ENCODE measurements around the gene DIPK1A.

DIPK1A gene

GRCh38 chr1:92839442-92839841 lies 121.8 kb downstream of the DIPK1A start:
- Histone ChIP-seq H3K9me3 (ENCODE audit: control insufficient read depth, low read length) (no peaks in the 10 kb centered on the region), H3K27me3 (ENCODE audit: control insufficient read depth, insufficient read depth, low read length) (no peaks in the 10 kb centered on the region), H3K4me1 (ENCODE audit: control insufficient read depth, insufficient read depth, low read length) (peaks cover 12% of the 10 kb centered on the region), H3K36me3 (ENCODE audit: control insufficient read depth, insufficient read depth, low read length) (peaks cover 22% of the 10 kb centered on the region), H3K4me3 (ENCODE audit: low read length) (no peak overlapping the region), H3K9ac (ENCODE audit: low read length) (no peak overlapping the region)

DNA sequence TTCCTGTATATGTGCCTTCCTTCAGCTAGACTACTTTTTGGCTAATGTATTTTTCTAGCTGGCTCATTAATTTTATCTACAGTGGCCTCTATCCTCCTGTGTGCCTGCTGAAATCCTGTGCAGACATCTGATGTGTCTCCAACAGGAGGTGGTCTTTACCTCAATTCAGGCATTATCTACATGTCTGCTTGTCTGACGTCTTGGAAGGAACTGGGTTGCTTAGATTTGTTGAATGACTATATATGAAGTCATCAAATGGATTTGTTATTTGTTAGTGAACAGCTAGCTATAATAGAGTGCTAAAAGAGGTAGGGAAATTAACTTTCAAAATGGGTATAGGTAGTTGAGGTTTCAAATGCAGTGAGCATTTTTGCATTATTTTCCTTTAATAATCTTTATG lies 122.7 kb downstream of the DIPK1A start:
- H3K9ac ChIP-seq (ENCODE audit: low read length) = no peak overlapping the region
- H3K27me3 ChIP-seq (ENCODE audit: control insufficient read depth, insufficient read depth, low read length) = no peaks in the 10 kb centered on the region
- H3K4me1 ChIP-seq (ENCODE audit: control insufficient read depth, insufficient read depth, low read length) = peaks cover 21% of the 10 kb centered on the region
- H3K36me3 ChIP-seq (ENCODE audit: control insufficient read depth, insufficient read depth, low read length) = peaks cover 20% of the 10 kb centered on the region
- H3K9me3 ChIP-seq (ENCODE audit: control insufficient read depth, low read length) = no peaks in the 10 kb centered on the region
- no peak overlapping the region for H3K4me3 ChIP-seq (ENCODE audit: low read length)

DNA sequence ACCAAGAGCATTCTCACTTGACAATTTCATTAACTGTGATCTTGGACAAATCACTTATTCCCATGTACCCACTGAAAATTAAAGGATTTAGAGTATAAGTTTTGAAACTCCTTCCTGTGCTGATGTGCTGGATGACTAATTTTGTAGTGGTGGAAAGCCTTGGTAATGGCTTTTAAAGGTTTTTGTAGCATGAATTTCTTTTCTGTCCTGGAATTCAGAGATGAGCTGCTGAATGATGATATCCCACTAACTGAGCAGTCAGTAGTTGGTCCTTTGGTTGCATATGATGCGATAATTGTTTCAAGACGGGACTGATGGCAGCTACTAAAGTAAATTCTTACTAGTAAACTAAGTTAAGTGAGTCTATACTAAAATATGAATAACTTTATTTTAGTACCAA lies 124.2 kb downstream of the DIPK1A start:
- H3K4me3 ChIP-seq (ENCODE audit: low read length) = no peak overlapping the region
- peaks cover 24% of the 10 kb centered on the region for H3K4me1 ChIP-seq (ENCODE audit: control insufficient read depth, insufficient read depth, low read length)
- peaks cover 6% of the 10 kb centered on the region for H3K36me3 ChIP-seq (ENCODE audit: control insufficient read depth, insufficient read depth, low read length)
- no peak overlapping the region for H3K9ac ChIP-seq (ENCODE audit: low read length)
- H3K9me3 ChIP-seq (ENCODE audit: control insufficient read depth, low read length) = no peaks in the 10 kb centered on the region
- H3K27me3 ChIP-seq (ENCODE audit: control insufficient read depth, insufficient read depth, low read length) = no peaks in the 10 kb centered on the region

GRCh38 chr1:92834617-92835016 lies 126.6 kb downstream of the DIPK1A start:
- H3K36me3 ChIP-seq (ENCODE audit: control insufficient read depth, insufficient read depth, low read length) = peaks cover 6% of the 10 kb centered on the region

GRCh38 chr1:92833840-92834239 lies 127.4 kb downstream of the DIPK1A start:
- no peaks in the 10 kb centered on the region for H3K9me3 ChIP-seq (ENCODE audit: control insufficient read depth, low read length)
- peaks cover 24% of the 10 kb centered on the region for H3K4me1 ChIP-seq (ENCODE audit: control insufficient read depth, insufficient read depth, low read length)
- peak overlapping the region; percentile 99 for H3K9ac ChIP-seq (ENCODE audit: low read length)
- H3K36me3 ChIP-seq (ENCODE audit: control insufficient read depth, insufficient read depth, low read length) = peaks cover 6% of the 10 kb centered on the region
- H3K27me3 ChIP-seq (ENCODE audit: control insufficient read depth, insufficient read depth, low read length) = no peaks in the 10 kb centered on the region
- H3K4me3 ChIP-seq (ENCODE audit: low read length) = no peak overlapping the region

More at GRCh38 chr1:92834617-92835016, 126.6 kb downstream of the DIPK1A start:
- peaks cover 24% of the 10 kb centered on the region for H3K4me1 ChIP-seq (ENCODE audit: control insufficient read depth, insufficient read depth, low read length)
- H3K9me3 ChIP-seq (ENCODE audit: control insufficient read depth, low read length) = no peaks in the 10 kb centered on the region
- no peaks in the 10 kb centered on the region for H3K27me3 ChIP-seq (ENCODE audit: control insufficient read depth, insufficient read depth, low read length)
- H3K9ac ChIP-seq (ENCODE audit: low read length) = peak overlapping the region; percentile 99
- no peak overlapping the region for H3K4me3 ChIP-seq (ENCODE audit: low read length)

DNA sequence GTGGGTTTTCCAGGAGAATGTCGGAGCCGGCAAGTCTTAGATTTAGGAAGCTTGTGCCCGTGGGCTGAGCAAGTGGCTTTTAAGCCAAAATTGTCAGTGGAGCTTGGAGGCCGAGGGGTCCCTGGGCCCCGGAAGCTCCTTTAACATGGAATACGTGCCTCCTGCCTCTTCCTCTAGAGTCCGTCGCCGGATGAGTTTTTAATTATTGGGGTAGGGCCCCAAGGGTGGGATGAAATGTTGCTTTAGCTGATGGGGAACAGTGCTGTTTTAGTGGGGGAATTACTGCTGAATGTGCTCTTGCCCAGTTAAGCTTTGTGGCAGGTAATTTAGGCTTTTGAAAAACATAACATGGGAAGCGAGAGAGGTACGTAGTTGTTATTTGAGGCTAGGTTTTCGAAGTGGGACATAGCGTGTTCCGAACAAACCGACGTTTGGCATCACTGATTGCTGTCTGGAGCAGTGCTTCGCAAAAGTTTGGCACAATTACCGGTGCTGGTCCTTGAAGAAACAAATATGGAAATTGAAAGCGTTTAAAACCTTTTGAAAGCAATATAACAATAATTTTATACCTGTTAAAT lies 128.6 kb downstream of the DIPK1A start:
- Histone ChIP-seq H3K36me3 (ENCODE audit: control insufficient read depth, insufficient read depth, low read length) (peaks cover 6% of the 10 kb centered on the region), H3K27me3 (ENCODE audit: control insufficient read depth, insufficient read depth, low read length) (no peaks in the 10 kb centered on the region), H3K4me1 (ENCODE audit: control insufficient read depth, insufficient read depth, low read length) (peaks cover 24% of the 10 kb centered on the region), H3K4me3 (ENCODE audit: low read length) (peak overlapping the region; percentile 93), H3K9me3 (ENCODE audit: control insufficient read depth, low read length) (no peaks in the 10 kb centered on the region), H3K9ac (ENCODE audit: low read length) (peak overlapping the region; percentile 99)

- Histone ChIP-seq H3K27me3 (ENCODE audit: control insufficient read depth, insufficient read depth, low read length) (no peaks in the 10 kb centered on the region), H3K9ac (ENCODE audit: low read length) (peak within 1 kb of the TSS; percentile 99), H3K9me3 (ENCODE audit: control insufficient read depth, low read length) (no peaks in the 10 kb centered on the region), H3K36me3 (ENCODE audit: control insufficient read depth, insufficient read depth, low read length) (peaks cover 6% of the 10 kb centered on the region), H3K4me3 (ENCODE audit: low read length) (peak within 1 kb of the TSS; percentile 93), H3K4me1 (ENCODE audit: control insufficient read depth, insufficient read depth, low read length) (peaks cover 21% of the 10 kb centered on the region)
Observed at GRCh38 chr1:92831762-92832536, 129.3 kb downstream of the DIPK1A start, which contains the start of gene RPL5. TSS of gene RPL5 (plus strand) at chr1:92832040. CDS start at chr1:92832115, 75 bp downstream.

DNA sequence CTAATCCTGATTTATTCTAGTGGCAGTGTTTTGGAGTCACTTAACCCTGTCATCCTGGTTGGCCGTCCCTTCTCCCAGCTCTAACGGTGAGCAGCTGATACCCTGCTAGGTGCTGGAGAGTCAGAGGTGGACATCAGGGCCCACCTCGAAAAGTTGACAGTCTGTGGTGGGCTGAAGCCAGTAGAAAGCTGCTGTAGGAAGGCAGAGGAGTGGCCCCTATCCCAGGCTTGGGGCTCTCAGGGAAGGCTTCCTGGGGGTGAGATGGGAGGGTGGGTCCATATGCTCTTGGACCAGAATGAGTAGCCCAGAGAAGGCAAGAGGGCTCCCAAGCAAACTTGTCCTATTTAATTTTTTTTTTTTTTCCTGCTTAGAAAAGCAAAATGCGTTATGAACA lies 129.9 kb downstream of the DIPK1A start:
- Histone ChIP-seq H3K27me3 (ENCODE audit: control insufficient read depth, insufficient read depth, low read length) (no peaks in the 10 kb centered on the region), H3K4me1 (ENCODE audit: control insufficient read depth, insufficient read depth, low read length) (peaks cover 21% of the 10 kb centered on the region), H3K4me3 (ENCODE audit: low read length) (no peak overlapping the region), H3K9ac (ENCODE audit: low read length) (peak overlapping the region; percentile 99), H3K9me3 (ENCODE audit: control insufficient read depth, low read length) (no peaks in the 10 kb centered on the region), H3K36me3 (ENCODE audit: control insufficient read depth, insufficient read depth, low read length) (peaks cover 6% of the 10 kb centered on the region)

DNA sequence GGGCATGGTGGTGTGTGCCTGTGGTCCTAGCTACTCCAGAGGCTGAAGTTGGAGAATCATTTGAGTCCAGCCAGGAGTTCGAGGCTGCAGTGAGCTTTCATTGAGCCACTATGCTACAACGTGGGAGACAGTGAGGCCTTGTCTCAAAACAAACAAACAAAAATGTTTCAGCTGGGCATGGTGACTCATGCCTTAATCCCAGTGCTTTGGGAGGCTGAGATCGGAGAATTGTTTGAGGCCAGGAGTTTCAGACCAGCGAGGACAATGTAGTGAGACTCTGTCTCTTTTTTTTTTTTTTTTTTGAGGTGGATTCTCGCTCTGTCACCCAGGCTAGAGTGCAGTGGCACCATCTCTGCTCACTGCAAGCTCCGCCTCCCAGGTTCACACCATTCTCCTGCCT lies 134.5 kb downstream of the DIPK1A start:
- no peak overlapping the region for H3K9ac ChIP-seq (ENCODE audit: low read length)
- H3K4me3 ChIP-seq (ENCODE audit: low read length) = no peak overlapping the region
- no peaks in the 10 kb centered on the region for H3K36me3 ChIP-seq (ENCODE audit: control insufficient read depth, insufficient read depth, low read length)
- H3K4me1 ChIP-seq (ENCODE audit: control insufficient read depth, insufficient read depth, low read length) = no peaks in the 10 kb centered on the region
- H3K9me3 ChIP-seq (ENCODE audit: control insufficient read depth, low read length) = no peaks in the 10 kb centered on the region
- no peaks in the 10 kb centered on the region for H3K27me3 ChIP-seq (ENCODE audit: control insufficient read depth, insufficient read depth, low read length)

DNA sequence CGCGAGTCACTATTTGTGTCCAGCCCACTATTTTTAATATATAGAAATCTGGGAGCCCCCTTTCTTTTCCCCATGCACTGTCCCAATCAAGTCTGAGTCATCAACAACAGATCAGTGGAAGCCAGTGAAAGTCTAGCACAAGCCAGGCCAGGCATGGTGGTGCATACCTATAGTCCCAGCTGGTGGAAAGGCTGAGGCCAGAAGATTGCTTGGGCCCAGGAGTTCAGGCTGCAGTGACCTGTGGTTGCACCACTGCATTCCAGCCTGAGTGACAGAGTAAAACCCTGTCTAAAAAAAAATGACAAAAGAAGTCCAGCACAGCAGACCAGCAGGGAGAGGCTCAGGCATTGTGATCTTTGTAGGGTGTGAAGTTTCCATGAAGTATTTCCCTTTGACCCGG lies 138.4 kb downstream of the DIPK1A start:
- no peaks in the 10 kb centered on the region for H3K27me3 ChIP-seq (ENCODE audit: control insufficient read depth, insufficient read depth, low read length)
- H3K36me3 ChIP-seq (ENCODE audit: control insufficient read depth, insufficient read depth, low read length) = no peaks in the 10 kb centered on the region
- no peak overlapping the region for H3K9ac ChIP-seq (ENCODE audit: low read length)
- peaks cover 6% of the 10 kb centered on the region for H3K4me1 ChIP-seq (ENCODE audit: control insufficient read depth, insufficient read depth, low read length)
- H3K4me3 ChIP-seq (ENCODE audit: low read length) = no peak overlapping the region
- no peaks in the 10 kb centered on the region for H3K9me3 ChIP-seq (ENCODE audit: control insufficient read depth, low read length)

GRCh38 chr1:92820551-92820950 lies 140.7 kb downstream of the DIPK1A start:
- Histone ChIP-seq H3K27me3 (ENCODE audit: control insufficient read depth, insufficient read depth, low read length) (no peaks in the 10 kb centered on the region), H3K9ac (ENCODE audit: low read length) (no peak overlapping the region), H3K4me1 (ENCODE audit: control insufficient read depth, insufficient read depth, low read length) (peaks cover 13% of the 10 kb centered on the region), H3K9me3 (ENCODE audit: control insufficient read depth, low read length) (no peaks in the 10 kb centered on the region), H3K36me3 (ENCODE audit: control insufficient read depth, insufficient read depth, low read length) (no peaks in the 10 kb centered on the region), H3K4me3 (ENCODE audit: low read length) (no peak overlapping the region)

GRCh38 chr1:92820024-92820423 lies 141.2 kb downstream of the DIPK1A start:
- no peaks in the 10 kb centered on the region for H3K27me3 ChIP-seq (ENCODE audit: control insufficient read depth, insufficient read depth, low read length)
- H3K36me3 ChIP-seq (ENCODE audit: control insufficient read depth, insufficient read depth, low read length) = no peaks in the 10 kb centered on the region
- no peak overlapping the region for H3K4me3 ChIP-seq (ENCODE audit: low read length)
- no peaks in the 10 kb centered on the region for H3K9me3 ChIP-seq (ENCODE audit: control insufficient read depth, low read length)
- H3K4me1 ChIP-seq (ENCODE audit: control insufficient read depth, insufficient read depth, low read length) = peaks cover 13% of the 10 kb centered on the region
- no peak overlapping the region for H3K9ac ChIP-seq (ENCODE audit: low read length)

All from mucosa of stomach (tissue), 1 donor.